DMS153 treated with DMSO at 0.1 percent for 48 hours (cell line): ENCODE measurements around the gene GNAI3.

Experiments used
- DNase-seq: peaks from one replicate; lab custom pipeline; 2025; ENCODE audit not compliant: unreplicated experiment; lab: John Stamatoyannopoulos, UW

Gene GNAI3

DNA sequence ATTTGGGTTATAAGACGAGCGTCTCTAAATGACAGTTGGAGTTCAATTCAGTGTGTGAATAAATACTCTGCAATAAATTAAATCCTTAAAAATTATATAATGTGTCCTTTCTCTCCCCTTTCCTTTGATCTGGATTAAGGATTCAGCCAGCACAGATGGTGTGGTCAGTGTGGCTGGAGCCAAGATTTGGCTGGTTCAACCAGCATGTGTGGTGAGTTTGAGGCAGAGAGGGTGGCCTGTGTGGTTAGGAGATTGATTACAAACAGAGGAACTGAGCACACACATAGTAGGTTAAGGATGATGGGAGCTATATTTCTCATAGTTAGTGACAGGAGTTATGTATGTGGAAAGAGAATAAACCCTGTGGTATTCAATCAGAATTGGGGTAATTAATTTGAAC, 24.7 kb upstream of the GNAI3 start:
- no peak for DNase-seq

DNA sequence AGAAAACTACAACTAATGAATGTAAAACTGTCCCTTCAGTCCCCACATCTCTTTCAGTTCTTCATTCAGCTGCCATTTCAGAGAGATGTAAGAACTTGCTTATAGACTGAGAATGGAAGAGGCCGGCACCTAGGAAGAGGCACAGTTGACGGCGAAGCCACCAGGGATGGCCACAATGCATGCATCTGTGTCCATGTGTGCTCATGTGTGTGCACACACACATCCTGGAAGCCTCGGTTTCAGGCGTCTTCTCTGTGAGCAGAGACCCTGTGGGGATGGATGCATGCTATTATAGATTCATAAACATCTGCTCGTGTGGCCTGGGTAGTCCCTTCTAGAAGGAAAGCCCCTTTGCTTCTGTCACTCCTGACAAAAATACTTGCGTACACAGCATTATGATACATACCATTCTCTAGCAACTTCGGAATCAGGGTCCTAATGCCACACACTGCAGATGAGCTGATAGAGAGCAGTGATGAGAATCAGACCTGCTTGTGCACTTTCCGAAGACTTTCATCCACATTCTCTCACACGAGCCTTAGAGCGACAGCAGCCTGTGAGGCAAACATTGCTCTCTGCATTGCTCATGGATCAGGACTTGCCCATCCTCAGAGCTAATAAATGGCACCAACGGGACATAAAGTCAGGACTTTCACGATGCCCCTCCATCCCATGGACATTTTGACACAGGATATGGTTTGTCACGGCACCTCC, 21.2 kb upstream of the GNAI3 start:
- no peak for DNase-seq

DNA sequence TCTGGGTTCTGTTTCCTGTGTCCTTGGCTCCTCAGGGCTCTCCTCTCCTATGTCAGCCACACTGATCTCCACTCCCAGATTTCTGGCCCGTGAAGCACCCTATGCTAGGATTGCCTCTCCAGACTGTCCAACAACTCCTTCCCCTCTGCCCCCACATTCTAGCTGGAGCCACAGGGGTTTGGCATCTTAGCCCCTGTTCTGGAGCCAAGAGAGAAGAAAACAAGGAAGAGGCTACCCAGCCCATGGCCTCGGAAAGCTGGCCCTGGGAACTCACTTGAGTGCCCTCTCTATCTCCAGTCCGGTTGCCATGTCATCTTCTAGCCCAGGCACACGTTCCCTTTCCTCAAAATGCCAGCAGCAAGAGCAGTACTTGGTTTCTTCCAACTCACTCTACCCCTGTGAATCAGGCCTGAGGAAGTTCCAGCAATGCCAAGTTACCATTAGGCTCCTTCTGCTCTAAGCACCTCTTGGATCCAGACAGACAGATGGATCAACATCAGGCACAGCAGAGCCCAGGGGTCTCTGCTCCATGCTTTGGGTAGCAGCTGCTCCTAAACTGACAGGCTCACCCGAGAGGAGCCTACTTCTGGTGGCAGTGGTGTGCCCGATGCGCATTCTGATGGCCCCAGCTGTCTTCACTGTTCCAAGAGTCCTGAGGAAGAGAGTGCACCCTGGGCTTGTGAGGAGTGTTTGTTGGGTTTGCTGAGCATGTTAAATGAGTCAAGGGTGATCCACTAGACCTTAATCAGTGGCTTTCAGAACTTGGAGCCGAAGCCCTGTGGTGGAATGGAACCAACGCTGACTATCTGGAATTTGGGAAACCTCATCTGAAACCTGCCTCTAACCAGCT, 20.3 kb upstream of the GNAI3 start:
- no peak for DNase-seq

DNA sequence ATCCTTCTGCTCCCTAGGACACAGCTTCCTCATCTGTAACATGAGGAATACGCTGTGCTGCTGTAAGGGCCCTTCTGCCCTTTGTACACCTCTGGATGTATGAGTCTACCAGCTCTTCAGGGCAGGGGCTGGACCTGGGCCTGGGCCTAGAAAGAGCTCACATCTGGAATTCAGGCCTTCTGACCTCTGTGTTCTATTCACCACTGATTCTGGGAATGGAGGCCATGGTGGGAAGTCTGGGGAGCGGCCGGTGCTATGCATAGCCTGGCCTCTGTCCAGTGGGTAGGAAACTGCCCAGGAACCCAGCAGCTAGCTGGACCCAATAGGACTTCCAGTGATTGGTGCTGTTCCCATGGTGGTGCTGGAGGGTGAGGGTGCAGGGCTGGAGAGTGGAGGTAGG, 19.7 kb upstream of the GNAI3 start:
- DNase-seq, result no peak

DNA sequence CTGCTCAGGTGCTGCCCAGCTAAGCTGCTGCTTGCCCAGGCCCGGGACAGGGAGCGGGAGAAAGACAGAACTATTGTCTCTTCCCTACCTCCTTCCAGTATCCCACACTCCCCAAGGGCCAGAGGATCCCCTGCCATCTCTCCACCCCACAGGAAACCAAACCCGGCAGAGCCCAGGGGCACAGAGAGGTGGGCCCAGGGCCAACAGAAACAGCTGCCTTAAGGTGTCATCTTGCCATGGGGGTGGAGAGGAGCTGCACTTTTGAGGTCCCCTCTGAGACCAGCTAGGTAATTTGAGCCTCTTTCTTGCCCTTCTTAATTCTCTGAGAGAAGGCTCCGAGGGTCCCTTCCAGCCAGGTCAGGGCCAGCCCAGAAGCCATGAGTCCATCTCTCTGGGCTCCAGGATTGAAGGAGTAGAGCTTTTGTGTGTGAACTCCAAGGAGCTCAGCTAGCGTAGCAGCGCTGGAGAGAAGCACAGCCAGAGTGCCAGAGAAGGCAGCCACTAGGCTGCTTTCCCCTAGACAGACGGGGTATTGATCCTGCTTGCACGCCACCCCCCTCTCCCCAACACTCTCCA, 18.4 kb upstream of the GNAI3 start:
- no peak for DNase-seq

DNA sequence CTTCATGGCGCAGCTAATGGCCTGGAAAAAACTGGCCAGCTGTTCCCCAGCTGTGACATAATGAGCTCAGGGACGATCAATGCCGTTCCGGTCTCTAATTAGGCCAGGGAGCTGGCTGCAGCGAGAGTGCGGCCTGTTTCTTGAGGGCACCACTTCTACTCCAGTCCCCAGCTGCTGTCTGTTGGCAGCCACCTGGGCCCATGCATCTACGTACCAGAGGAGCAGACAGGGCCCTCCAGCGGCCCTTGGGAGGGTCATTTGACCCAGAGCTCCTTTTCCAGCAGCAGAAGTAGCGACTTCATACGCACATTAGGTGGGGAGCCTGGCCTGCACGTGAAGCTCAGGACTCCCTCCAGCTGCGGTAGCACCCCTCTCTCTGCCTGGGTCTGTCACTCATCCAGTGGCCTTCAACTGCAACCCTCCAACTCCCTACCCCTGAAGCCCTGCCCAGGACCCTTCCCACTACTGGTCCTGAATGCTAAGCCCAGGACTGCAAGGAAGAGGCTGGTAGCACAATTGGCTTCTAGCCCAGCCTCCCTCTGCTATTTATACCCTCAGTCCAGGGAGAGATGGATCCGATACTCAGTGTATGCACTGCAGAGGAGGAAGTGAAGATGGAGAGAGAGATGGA, 17.8 kb upstream of the GNAI3 start:
- no peak for DNase-seq

DNA sequence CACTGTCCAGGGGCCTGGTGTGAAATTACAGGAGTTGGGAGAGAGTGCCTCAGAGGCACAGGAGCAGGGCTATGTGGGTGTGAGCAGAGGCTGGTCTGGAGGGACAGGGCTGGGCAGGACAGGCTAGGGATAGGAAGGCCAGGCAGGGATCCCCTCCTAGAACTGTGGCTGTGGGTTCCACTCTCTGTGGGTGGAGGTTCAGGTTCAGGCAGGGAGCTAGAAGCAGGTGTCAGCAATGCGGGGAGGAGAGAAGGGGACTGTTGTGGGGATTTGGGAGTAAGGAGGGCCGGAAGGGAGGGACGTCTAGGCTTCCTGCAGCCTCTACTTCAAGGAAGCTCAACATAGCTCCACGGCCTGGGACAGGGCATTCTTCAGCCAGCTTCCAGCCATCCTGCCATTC, 17.0 kb upstream of the GNAI3 start:
- DNase-seq, result no peak

DNA sequence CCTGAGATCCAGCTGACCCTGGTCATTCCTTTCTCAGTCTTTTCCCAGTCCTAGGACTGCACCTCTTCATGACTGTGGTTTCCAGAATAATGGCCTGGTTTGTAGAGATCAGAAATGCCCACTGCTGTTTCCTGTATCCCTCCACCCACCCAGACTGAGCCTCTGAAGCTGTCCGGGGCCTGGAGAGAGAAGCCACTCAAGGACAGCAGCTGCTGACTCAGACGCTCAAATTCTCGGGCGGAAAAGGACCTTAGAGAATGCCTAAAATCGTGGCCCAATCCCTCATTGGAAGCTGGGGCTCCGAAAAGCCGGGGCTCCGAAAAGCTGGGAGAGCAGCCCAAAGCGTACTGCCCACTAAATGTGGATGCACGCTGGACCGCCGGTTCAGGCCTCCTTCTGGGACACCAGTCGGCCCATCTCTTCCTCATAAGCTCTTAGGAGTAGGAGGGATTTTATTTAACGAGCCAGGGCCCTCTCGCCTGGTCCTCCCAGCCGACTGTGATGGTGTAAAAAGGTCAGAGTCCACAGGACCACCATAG, 16.5 kb upstream of the GNAI3 start:
- DNase-seq, result no peak

DNA sequence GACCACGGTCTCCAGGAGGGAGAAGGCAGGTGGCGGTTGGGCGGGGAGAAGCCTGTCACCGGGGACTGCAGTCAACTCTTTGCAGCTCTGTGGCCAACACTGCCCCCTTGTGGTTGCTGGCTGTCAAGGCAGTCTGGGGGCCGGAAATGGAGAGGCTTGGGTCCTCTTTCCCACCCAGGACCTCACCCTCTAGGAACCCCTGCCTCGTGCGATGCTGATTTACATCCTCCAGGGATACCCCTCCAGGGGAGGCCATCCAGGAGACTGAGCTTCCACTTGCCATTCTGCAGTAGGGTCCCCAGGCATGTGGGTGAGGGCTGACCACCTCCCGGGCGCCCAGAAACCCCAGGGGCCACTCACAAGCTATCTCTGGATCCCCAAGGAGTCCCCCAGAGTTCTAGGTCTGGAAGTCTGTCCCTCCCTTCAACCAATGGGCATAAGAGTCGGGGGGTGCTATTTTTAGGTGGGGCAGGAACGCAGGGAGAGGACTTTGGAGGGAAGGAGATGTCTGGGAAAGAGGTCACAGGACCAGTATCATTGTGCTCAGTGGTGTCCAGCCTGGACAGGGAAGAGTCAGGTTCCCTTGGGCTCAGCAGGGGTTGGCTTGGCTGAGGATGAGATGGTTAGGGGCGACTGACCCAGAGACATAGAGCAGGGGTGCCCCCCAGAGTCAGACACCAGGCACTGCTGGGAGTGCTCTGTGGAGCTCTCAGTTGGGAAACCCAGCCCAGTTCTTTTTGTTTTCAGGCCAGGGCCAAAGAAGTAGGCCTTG, 15.9 kb upstream of the GNAI3 start:
- peak; percentile 65 for DNase-seq

DNA sequence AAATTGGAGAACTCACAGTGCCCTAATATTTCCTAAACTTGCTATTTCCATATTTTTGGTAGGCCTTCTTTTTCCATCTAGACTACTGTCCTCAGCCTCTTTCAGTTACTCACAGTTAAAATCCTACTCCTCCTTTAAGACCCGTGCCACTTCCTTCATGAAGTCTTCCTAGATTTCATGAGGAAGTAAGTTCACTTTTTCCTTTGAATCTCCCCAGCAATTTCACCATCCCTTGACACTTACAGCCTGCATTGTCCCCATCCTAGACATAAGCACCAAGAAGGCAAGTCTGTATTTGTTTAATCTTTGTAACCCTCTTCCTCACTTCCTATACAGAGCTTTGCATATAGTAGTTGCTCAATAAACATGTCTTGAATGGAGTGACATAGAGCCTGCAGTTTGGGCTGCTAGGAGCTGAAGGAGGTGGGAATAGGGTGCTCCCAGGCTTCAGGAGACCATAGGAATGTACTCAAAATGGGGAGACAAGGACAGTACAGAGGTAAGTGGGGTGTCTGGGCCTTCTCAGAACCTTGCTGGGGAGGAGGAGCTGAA, 14.0 kb upstream of the GNAI3 start:
- DNase-seq, result no peak

DNA sequence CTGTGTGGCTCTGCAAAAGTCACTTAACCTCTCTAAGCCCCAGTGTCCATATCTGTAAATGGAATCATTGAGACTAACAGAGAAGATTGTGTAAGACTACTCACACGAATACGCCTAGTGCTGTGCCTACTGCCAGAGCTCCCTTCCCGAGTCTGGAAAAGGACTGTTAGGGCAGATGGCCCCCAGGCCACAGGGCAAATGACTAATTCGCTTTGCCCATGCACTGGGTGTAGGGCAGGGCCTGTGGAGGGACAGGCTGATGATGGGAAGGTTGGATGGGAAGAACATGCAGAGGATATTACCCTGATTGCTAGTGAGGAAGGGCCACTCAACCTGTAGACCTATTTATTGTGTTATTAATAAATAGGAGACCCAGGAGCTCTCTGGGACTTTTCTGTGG, 12.9 kb upstream of the GNAI3 start:
- no peak for DNase-seq

DNA sequence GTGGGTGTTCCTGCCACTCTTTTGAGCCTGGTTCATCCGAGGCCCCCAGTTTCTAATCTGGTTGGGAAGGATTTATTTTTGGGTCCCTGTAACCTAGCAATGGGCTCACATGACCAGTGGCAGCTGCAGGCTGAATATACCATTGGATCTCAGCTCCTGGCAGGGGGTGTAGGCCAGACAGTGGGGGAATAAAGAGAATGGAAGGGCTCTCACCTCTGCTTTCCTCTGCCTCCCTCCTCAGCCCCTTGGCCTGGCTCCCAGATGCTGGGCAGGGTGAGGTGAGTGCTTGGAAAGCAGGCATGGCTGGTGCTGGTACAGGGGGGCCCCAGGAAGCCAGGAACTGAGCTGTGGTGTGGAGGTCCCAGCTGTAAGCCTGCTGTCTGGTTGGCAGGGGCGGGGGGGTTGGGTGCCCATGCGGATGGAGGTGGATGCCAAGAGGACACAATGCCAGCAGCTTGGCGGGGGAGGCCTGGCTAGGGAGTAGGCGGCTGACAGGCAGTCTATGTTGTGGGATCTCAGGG, 12.4 kb upstream of the GNAI3 start:
- DNase-seq, result no peak

DNA sequence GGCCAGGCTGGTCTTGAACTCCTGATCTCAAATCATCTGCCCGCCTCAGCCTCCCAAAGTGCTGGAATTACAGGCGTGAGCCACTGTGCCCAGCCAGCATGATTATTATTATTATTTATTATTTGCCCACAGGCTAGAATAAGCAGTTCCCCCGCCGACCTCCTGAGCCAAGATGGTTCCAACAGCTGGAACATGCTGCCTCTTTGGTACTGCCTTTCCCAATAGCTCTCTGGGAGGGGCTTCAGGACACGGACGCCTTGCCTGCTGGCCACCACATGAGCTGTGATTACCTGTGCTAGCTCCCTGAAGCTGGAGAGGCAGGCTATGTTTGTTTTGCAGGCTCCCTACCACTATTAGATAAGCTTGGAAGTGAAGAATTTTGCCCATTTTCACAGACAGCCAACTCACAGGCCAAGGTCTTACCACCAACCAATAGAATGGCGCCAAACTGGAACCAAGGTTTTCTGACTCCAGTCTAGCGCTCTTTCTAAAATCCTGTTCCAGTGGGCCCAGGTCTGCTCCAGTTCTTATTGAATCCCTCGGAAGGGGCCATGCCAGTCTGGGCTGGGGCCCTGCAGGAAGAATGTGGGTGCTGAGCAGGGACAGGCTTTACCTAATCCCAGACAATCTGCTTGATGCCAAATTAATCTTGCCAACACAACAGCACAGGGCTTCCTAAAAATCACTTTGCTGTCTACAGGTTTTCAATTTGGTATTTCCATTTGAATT, 10.8 kb upstream of the GNAI3 start:
- DNase-seq, result no peak

DNA sequence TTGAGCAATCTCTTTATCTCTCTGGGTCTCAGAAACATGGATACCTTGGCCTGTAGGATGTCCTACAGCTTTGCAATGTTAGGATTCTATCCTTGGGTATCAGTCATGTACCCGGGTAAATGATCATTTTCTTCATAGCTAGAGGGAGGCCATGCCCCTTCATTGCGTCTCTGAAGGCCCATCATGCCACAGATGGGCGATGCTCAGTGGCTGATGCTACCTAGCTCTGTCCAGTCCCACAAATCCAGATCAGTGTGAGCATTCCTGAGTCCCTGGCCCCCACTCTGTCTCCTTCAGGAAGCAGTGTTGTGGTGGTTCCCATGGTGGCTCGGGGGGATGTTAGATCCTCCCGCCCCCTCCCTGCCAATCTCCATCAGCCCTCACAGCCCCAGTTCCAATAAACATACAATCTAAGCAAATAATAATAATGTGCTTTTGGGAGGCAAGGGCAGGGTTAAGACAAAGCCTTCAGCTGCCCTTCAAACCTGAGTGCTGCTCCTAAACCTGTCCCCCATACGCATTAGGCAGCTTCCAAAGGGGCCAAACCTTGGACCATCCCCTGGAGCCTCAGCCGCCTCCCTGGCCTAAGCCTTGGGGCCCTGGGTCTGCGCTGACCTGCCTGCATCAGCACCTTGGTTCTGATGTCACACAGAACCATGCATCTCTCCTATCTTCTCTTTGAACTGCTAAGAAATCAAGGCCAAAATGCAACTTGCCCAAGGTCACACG, 9.4 kb upstream of the GNAI3 start:
- DNase-seq, result no peak

DNA sequence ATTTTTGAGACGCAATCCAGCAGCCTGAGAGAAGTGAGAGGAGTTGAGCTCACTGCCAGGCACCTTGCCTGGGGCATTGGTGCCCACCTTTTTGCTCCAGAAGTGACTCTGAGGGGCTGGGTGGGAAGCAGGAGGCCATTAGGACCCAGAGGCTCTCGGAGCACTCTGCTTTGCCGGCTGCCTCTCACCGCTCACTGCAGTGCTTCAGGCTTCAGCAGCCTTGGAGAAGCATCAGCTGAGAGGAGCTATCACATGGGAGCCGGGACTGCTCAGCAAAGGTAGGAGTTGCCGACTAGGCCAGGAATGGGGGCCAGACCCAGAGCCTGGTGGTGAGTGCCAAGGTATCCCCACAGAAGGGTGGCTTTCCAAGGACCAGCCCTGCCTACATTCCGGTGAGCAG, 8.7 kb upstream of the GNAI3 start, which contains the start of gene GPR61:
TSS of gene GPR61 (plus strand) at position 197 of the 400 bp plus-strand sequence. CDS start 3,151 bp downstream, outside the sequence.
- no peak for DNase-seq

DNA sequence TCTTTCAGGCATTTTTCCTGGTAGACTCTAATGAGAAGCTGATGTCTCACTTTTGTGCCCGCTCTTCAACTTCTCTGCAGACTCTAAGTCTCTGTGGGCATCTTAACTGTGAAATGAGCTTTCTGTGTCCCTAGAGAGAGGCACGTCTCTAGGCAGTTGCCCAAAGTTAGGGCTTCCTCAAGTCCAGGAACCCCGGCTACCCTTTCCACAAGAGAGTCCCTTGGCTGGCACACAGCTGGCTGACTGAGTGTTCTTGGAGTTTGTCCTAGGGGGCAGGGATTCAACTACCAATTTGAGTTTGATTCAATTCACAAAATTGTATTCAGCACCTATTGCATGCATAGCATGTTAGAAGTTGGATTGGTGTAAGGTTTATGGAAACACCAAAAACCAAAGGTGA, 7.3 kb upstream of the GNAI3 start:
- no peak for DNase-seq

DNA sequence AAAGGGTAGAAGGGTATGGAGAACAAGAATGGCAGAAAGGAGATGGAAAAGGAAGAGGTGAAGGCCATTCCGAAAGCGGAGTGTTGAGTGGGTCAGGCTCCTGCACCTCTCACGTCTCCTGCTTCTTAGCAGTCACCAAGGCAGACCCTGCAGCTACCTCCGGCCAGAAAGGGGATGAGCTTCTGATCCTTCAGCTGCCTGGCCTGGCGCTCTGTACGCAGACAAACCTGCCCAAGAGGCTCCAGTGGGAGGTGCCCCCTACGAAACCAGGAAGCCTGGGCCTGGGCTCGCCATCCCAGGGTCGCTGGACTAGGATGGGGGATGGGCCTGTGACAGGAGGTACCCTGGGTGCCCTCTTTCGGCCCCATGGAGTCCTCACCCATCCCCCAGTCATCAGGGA, 5.8 kb upstream of the GNAI3 start:
- DNase-seq, result no peak

DNA sequence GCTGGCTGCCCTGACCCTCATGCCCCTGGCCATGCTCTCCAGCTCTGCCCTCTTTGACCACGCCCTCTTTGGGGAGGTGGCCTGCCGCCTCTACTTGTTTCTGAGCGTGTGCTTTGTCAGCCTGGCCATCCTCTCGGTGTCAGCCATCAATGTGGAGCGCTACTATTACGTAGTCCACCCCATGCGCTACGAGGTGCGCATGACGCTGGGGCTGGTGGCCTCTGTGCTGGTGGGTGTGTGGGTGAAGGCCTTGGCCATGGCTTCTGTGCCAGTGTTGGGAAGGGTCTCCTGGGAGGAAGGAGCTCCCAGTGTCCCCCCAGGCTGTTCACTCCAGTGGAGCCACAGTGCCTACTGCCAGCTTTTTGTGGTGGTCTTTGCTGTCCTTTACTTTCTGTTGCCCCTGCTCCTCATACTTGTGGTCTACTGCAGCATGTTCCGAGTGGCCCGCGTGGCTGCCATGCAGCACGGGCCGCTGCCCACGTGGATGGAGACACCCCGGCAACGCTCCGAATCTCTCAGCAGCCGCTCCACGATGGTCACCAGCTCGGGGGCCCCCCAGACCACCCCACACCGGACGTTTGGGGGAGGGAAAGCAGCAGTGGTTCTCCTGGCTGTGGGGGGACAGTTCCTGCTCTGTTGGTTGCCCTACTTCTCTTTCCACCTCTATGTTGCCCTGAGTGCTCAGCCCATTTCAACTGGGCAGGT, 5.0 kb upstream of the GNAI3 start:
- DNase-seq, result no peak
